DMS53 treated with DMSO at 0.1 percent for 48 hours (cell line): Measurements from ENCODE around the gene FIGNL2.
"Not testable (repeated sequence)": the region's sequence is repeated elsewhere in the genome, so short reads cannot be mapped to it uniquely, and the experiment has no call there.

Experiments used
- DNase-seq: peaks from one replicate; lab custom pipeline; 2025; ENCODE audit not compliant: unreplicated experiment; lab: John Stamatoyannopoulos, UW

FIGNL2 gene

GRCh38 chr12:51818566-51819300 lies 29.8 kb downstream of the FIGNL2 start:
- DNase-seq, result no peak

GRCh38 chr12:51818086-51818485 lies 30.4 kb downstream of the FIGNL2 start:
- DNase-seq, result no peak

GRCh38 chr12:51817027-51817953 lies 31.2 kb downstream of the FIGNL2 start:
- no peak for DNase-seq

GRCh38 chr12:51815571-51815970 lies 32.9 kb downstream of the FIGNL2 start:
- DNase-seq, result no peak

GRCh38 chr12:51814311-51815088 lies 34.0 kb downstream of the FIGNL2 start:
- DNase-seq, result peak; percentile 67

- DNase-seq, result no peak
These were observed 34.6 kb downstream of the FIGNL2 start for GRCh38 chr12:51813931-51814310.

- no peak for DNase-seq
These were observed 35.6 kb downstream of the FIGNL2 start for GRCh38 chr12:51812871-51813270.

GRCh38 chr12:51811203-51812202 lies 37.0 kb downstream of the FIGNL2 start:
- peak; percentile 76 for DNase-seq

GRCh38 chr12:51809193-51809592 lies 39.3 kb downstream of the FIGNL2 start:
- no peak for DNase-seq

- no peak for DNase-seq
These were observed 41.6 kb downstream of the FIGNL2 start for GRCh38 chr12:51806896-51807295.

GRCh38 chr12:51801027-51801426 lies 47.5 kb downstream of the FIGNL2 start:
- DNase-seq, result no peak

- no peak for DNase-seq
These were observed 50.0 kb downstream of the FIGNL2 start for GRCh38 chr12:51798501-51798900.

GRCh38 chr12:51798051-51798450 lies 50.5 kb downstream of the FIGNL2 start:
- DNase-seq, result not testable (repeated sequence)

- DNase-seq, result no peak
These were observed 51.2 kb downstream of the FIGNL2 start for GRCh38 chr12:51797301-51797700.

- no peak for DNase-seq
These were observed 55.3 kb downstream of the FIGNL2 start for GRCh38 chr12:51793201-51793600.

- no peak for DNase-seq
These were observed 56.1 kb downstream of the FIGNL2 start for GRCh38 chr12:51792417-51792816.

GRCh38 chr12:51788876-51789275 lies 59.6 kb downstream of the FIGNL2 start:
- DNase-seq, result no peak

GRCh38 chr12:51785906-51786305 lies 62.6 kb downstream of the FIGNL2 start:
- DNase-seq, result no peak

GRCh38 chr12:51784688-51785087 lies 63.8 kb downstream of the FIGNL2 start:
- no peak for DNase-seq

GRCh38 chr12:51779876-51780275 lies 68.6 kb downstream of the FIGNL2 start:
- DNase-seq, result no peak
